ENCODE data around the gene IRS2.

Gene IRS2

DNA sequence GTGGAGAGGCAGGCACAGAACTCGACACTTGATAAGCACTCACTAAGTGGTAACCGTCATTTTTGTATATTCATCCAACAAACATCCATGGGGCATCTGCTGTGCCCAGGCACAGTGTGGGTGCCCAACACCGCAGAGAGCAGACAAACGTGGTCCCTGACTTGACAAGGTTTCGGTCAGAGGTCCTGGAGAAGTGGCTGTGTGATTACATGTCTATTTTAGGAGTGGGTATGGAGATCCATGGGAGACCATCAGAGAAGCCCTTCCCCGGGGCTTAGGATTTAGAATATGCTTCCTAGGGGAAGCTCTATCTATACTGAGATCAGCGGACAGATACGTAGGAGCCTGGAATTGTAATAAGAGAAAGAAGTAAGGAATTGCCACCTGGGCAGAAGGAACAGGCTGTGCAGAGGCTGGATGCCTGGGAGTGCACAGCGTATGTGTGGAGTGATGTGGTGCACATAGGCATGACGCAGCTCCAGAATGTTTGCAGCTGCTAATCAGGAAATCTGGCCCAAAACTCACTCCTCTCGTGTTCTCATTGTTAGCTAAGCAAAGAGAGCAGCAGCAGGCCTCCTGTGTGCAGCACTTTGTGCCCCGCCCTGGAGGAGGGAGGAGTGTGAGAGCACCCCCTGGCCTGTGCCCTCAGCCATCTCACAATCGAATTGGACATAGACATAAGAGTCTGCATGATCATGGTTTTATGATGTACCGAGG, 23.0 kb upstream of the IRS2 start:
- no peaks in the 10 kb centered on the region for H3K79me2 ChIP-seq (ENCODE audit: insufficient read depth, low read length)
- TF ChIP-seq, protein P1, sequence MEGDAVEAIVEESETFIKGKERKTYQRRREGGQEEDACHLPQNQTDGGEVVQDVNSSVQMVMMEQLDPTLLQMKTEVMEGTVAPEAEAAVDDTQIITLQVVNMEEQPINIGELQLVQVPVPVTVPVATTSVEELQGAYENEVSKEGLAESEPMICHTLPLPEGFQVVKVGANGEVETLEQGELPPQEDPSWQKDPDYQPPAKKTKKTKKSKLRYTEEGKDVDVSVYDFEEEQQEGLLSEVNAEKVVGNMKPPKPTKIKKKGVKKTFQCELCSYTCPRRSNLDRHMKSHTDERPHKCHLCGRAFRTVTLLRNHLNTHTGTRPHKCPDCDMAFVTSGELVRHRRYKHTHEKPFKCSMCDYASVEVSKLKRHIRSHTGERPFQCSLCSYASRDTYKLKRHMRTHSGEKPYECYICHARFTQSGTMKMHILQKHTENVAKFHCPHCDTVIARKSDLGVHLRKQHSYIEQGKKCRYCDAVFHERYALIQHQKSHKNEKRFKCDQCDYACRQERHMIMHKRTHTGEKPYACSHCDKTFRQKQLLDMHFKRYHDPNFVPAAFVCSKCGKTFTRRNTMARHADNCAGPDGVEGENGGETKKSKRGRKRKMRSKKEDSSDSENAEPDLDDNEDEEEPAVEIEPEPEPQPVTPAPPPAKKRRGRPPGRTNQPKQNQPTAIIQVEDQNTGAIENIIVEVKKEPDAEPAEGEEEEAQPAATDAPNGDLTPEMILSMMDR (IDR thresholded peaks at IDR 0.05; ENCODE audit: insufficient read depth, low read length, poor library complexity, severe bottlenecking), result no peak
- H3K9me3 ChIP-seq (ENCODE audit: insufficient read depth, low read length), result no peaks in the 10 kb centered on the region
- H3K27ac ChIP-seq (ENCODE audit: low read depth, low read length), result no peak overlapping the region
- H3K9me2 ChIP-seq (replicated peaks; ENCODE audit: insufficient read depth, low read length), result no peaks in the 10 kb centered on the region
- H3F3A ChIP-seq (ENCODE audit: insufficient read depth), result no peaks in the 10 kb centered on the region
- H3K4me2 ChIP-seq (ENCODE audit: low read depth, low read length, poor library complexity, severe bottlenecking), result no peak overlapping the region
- H2AFZ ChIP-seq (ENCODE audit: low read depth, low read length, severe bottlenecking), result no peak overlapping the region
- no peak overlapping the region for H3K4me3 ChIP-seq (ENCODE audit: insufficient read depth, low read length, poor library complexity, severe bottlenecking)
- no peak overlapping the region for H3K9ac ChIP-seq (ENCODE audit: low read length)
- no peaks in the 10 kb centered on the region for H3K27me3 ChIP-seq (ENCODE audit: low read length)
- no peaks in the 10 kb centered on the region for H4K20me1 ChIP-seq (ENCODE audit: low read depth, low read length)
- no peaks in the 10 kb centered on the region for H3K36me3 ChIP-seq (ENCODE audit: low read length)

DNA sequence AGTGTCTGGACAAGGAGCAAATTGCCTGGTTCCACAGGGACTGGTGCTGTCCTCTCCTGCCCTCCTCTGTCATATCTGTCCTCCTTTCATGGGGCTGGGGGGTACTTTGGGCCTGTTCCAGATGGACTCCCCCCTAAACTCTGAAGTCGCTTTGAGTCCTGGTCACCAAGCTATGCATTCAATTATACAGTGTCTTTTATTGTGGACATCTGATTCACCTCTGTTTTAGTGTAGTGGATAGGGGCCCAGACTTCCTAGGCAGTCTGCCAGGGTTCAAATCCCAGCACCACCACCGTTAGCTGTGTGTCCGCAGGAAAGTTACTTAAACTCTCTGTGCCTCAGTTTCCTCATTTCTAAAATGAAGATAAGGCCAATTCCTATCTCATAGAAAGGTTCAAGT, 21.0 kb upstream of the IRS2 start:
- H3K4me3 ChIP-seq (ENCODE audit: insufficient read depth, low read length, poor library complexity, severe bottlenecking), result no peak overlapping the region
- no peaks in the 10 kb centered on the region for H4K20me1 ChIP-seq (ENCODE audit: low read depth, low read length)
- no peak overlapping the region for H3K4me2 ChIP-seq (ENCODE audit: low read depth, low read length, poor library complexity, severe bottlenecking)
- no peaks in the 10 kb centered on the region for H3K36me3 ChIP-seq (ENCODE audit: low read length)
- H3K9me2 ChIP-seq (replicated peaks; ENCODE audit: insufficient read depth, low read length), result no peaks in the 10 kb centered on the region
- no peaks in the 10 kb centered on the region for H3K9me3 ChIP-seq (ENCODE audit: insufficient read depth, low read length)
- H3K9ac ChIP-seq (ENCODE audit: low read length), result no peak overlapping the region
- no peaks in the 10 kb centered on the region for H3F3A ChIP-seq (ENCODE audit: insufficient read depth)
- TF ChIP-seq EZH2phosphoT487 (conservative IDR thresholded peaks at IDR 0.05; ENCODE audit: low read length), result no peak
- TF ChIP-seq, protein P1 (IDR thresholded peaks at IDR 0.05; ENCODE audit: insufficient read depth, low read length, poor library complexity, severe bottlenecking), result no peak
- H2AFZ ChIP-seq (ENCODE audit: low read depth, low read length, severe bottlenecking), result no peak overlapping the region
- no peak overlapping the region for H3K27ac ChIP-seq (ENCODE audit: low read depth, low read length)
- no peaks in the 10 kb centered on the region for H3K79me2 ChIP-seq (ENCODE audit: insufficient read depth, low read length)
- no peaks in the 10 kb centered on the region for H3K27me3 ChIP-seq (ENCODE audit: low read length)

DNA sequence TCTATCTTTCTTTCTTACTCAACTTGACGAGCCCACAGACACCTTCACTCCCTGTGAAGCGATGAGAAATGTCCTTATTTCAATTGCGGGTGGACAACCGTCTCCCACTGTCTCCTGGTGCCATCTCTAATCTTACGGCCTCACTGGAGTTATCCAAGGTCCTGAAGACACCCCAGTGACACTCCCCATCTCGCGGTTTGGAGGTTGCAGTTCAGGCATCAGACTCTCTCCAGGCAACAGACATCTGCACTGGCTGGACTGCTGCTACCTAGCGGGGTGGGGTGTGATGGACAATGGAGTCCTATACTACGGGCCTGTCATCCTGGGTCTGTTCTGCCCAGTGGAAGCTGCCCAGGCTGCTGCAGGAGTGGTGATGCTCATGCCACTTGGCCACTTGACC, 18.3 kb upstream of the IRS2 start:
- Histone ChIP-seq H3K4me3 (ENCODE audit: insufficient read depth, low read length, poor library complexity, severe bottlenecking) (no peak overlapping the region), H4K20me1 (ENCODE audit: low read depth, low read length) (0 out of 2 replicates have a peak, but pooled peaks cover 3% of the 10 kb centered on the region), H3K36me3 (ENCODE audit: low read length) (no peaks in the 10 kb centered on the region), H2AFZ (ENCODE audit: low read depth, low read length, severe bottlenecking) (no peak overlapping the region), H3K27ac (ENCODE audit: low read depth, low read length) (no peak overlapping the region), H3K79me2 (ENCODE audit: insufficient read depth, low read length) (no peaks in the 10 kb centered on the region), H3K27me3 (ENCODE audit: low read length) (no peaks in the 10 kb centered on the region), H3K4me2 (ENCODE audit: low read depth, low read length, poor library complexity, severe bottlenecking) (no peak overlapping the region), H3F3A (ENCODE audit: insufficient read depth) (no peaks in the 10 kb centered on the region), H3K9ac (ENCODE audit: low read length) (no peak overlapping the region), H3K9me2 (replicated peaks; ENCODE audit: insufficient read depth, low read length) (no peaks in the 10 kb centered on the region), H3K9me3 (ENCODE audit: insufficient read depth, low read length) (no peaks in the 10 kb centered on the region)
- TF ChIP-seq EZH2phosphoT487 (conservative IDR thresholded peaks at IDR 0.05; ENCODE audit: low read length), result no peak
- TF ChIP-seq, protein P1 (IDR thresholded peaks at IDR 0.05; ENCODE audit: insufficient read depth, low read length, poor library complexity, severe bottlenecking), result no peak
